GM18861 (cell line): ENCODE data around the gene DUSP16.
"Not testable (repeated sequence)": the region's sequence is repeated elsewhere in the genome, so short reads cannot be mapped to it uniquely, and the experiment has no call there.

Source experiments
- ATAC-seq: cut with Tn5 transposase; IDR thresholded peaks from one replicate; pipeline ENCODE4 v1.9.1; 2021; ENCODE audit not compliant: unreplicated experiment

DUSP16 gene

GRCh38 chr12:12562585-12563261 is at the start of gene DUSP16:
DUSP16 (minus strand) TSS chr12:12562863; CDS start chr12:12521098, 41,765 bp downstream.
- ATAC-seq, result peak; percentile 65

GRCh38 chr12:12612358-12612757 is 49.7 kb upstream of the DUSP16 start:
- ATAC-seq, result no peak

GRCh38 chr12:12611512-12612306 is 49.0 kb upstream of the DUSP16 start, which contains the start of gene CREBL2:
CREBL2 (plus strand) TSS chr12:12611876; CDS start chr12:12612173, 297 bp downstream.
- peak; percentile 54 for ATAC-seq

- ATAC-seq, result no peak
Measured at GRCh38 chr12:12610711-12611110, 48.0 kb upstream of the DUSP16 start.

GRCh38 chr12:12609692-12610091 is 47.0 kb upstream of the DUSP16 start:
- no peak for ATAC-seq

- no peak for ATAC-seq
Measured at GRCh38 chr12:12608557-12608957, 45.9 kb upstream of the DUSP16 start.

- ATAC-seq, result peak; percentile 37
Measured at GRCh38 chr12:12606781-12607589, 44.3 kb upstream of the DUSP16 start.

GRCh38 chr12:12604740-12605139 is 42.1 kb upstream of the DUSP16 start:
- ATAC-seq, result no peak

GRCh38 chr12:12600659-12601058 is 38.0 kb upstream of the DUSP16 start:
- ATAC-seq, result no peak

GRCh38 chr12:12599750-12600643 is 37.3 kb upstream of the DUSP16 start:
- no peak for ATAC-seq

GRCh38 chr12:12598864-12599263 is 36.2 kb upstream of the DUSP16 start:
- no peak for ATAC-seq

- not testable (repeated sequence) for ATAC-seq
Measured at GRCh38 chr12:12596598-12596997, 33.9 kb upstream of the DUSP16 start.

GRCh38 chr12:12595929-12596328 is 33.3 kb upstream of the DUSP16 start:
- ATAC-seq, result not testable (repeated sequence)

- no peak for ATAC-seq
Measured at GRCh38 chr12:12592930-12593329, 30.3 kb upstream of the DUSP16 start.

GRCh38 chr12:12590961-12591360 is 28.3 kb upstream of the DUSP16 start:
- no peak for ATAC-seq

- ATAC-seq, result not testable (repeated sequence)
Measured at GRCh38 chr12:12588436-12588835, 25.8 kb upstream of the DUSP16 start.

GRCh38 chr12:12587878-12588277 is 25.2 kb upstream of the DUSP16 start:
- no peak for ATAC-seq

- no peak for ATAC-seq
Measured at GRCh38 chr12:12586879-12587675, 24.4 kb upstream of the DUSP16 start.

- ATAC-seq, result no peak
Measured at GRCh38 chr12:12585115-12585863, 22.6 kb upstream of the DUSP16 start.
